ENCODE results near the gene TRAF7.

TRAF7 gene

GRCh38 chr16:2181952-2182351, 26.4 kb downstream of the TRAF7 start:
- H3K27ac Mint-ChIP-seq = peak overlapping the region in 1 of 2 donors; percentile 65
- no peaks in the 10 kb centered on the region for H3K36me3 Mint-ChIP-seq (ENCODE audit: insufficient read depth)
- H3K27me3 Mint-ChIP-seq = no peaks in the 10 kb centered on the region
- no peak overlapping the region for H3K4me3 Mint-ChIP-seq
- ATAC-seq (replicated peaks) (no peak), DNase-seq (no peak)
- peaks cover 5 to 8% of the 10 kb centered on the region in 2 donors for H3K4me1 Mint-ChIP-seq (ENCODE audit: low read depth in 2 of 2)
- H3K9me3 Mint-ChIP-seq = no peaks in the 10 kb centered on the region

- H3K4me1 Mint-ChIP-seq (ENCODE audit: low read depth in 2 of 2) = peaks cover 5 to 8% of the 10 kb centered on the region in 2 donors
- H3K4me3 Mint-ChIP-seq = no peak overlapping the region
- H3K27me3 Mint-ChIP-seq = no peaks in the 10 kb centered on the region
- no peak for ATAC-seq (replicated peaks)
- H3K27ac Mint-ChIP-seq = no peak overlapping the region
- no peaks in the 10 kb centered on the region for H3K36me3 Mint-ChIP-seq (ENCODE audit: insufficient read depth)
- H3K9me3 Mint-ChIP-seq = no peaks in the 10 kb centered on the region
- DNase-seq = no peak
Measured at GRCh38 chr16:2183671-2184070, 28.1 kb downstream of the TRAF7 start.

- Mint-ChIP-seq H3K9me3 (no peaks in the 10 kb centered on the region), H3K27me3 (no peaks in the 10 kb centered on the region), H3K4me1 (ENCODE audit: low read depth in 2 of 2) (peaks cover 5 to 8% of the 10 kb centered on the region in 2 donors), H3K27ac (no peak overlapping the region), H3K4me3 (no peak overlapping the region), H3K36me3 (ENCODE audit: insufficient read depth) (no peaks in the 10 kb centered on the region)
- ATAC-seq (replicated peaks) = no peak
- DNase-seq = no peak
Measured at GRCh38 chr16:2184346-2184745, 28.8 kb downstream of the TRAF7 start.

- H3K36me3 Mint-ChIP-seq (ENCODE audit: insufficient read depth) = no peaks in the 10 kb centered on the region
- H3K9me3 Mint-ChIP-seq = no peaks in the 10 kb centered on the region
- no peak overlapping the region for H3K4me3 Mint-ChIP-seq
- H3K27ac Mint-ChIP-seq = no peak overlapping the region
- H3K4me1 Mint-ChIP-seq (ENCODE audit: low read depth in 2 of 2) = peaks cover 5 to 8% of the 10 kb centered on the region in 2 donors
- DNase-seq (no peak), ATAC-seq (replicated peaks) (no peak)
- H3K27me3 Mint-ChIP-seq = no peaks in the 10 kb centered on the region
Measured at GRCh38 chr16:2184962-2185361, 29.4 kb downstream of the TRAF7 start.

GRCh38 chr16:2186064-2186463, 30.5 kb downstream of the TRAF7 start:
- no peak for ATAC-seq (replicated peaks)
- Mint-ChIP-seq H3K9me3 (no peaks in the 10 kb centered on the region), H3K27ac (peak overlapping the region in 1 of 2 donors; percentile 68), H3K4me1 (ENCODE audit: low read depth in 2 of 2) (peaks cover 5 to 8% of the 10 kb centered on the region in 2 donors), H3K36me3 (ENCODE audit: insufficient read depth) (no peaks in the 10 kb centered on the region), H3K4me3 (no peak overlapping the region), H3K27me3 (no peaks in the 10 kb centered on the region)
- no peak for DNase-seq

GRCh38 chr16:2186505-2186904, 30.9 kb downstream of the TRAF7 start:
- Mint-ChIP-seq H3K9me3 (no peaks in the 10 kb centered on the region), H3K27ac (no peak overlapping the region), H3K27me3 (no peaks in the 10 kb centered on the region), H3K36me3 (ENCODE audit: insufficient read depth) (no peaks in the 10 kb centered on the region), H3K4me3 (no peak overlapping the region), H3K4me1 (ENCODE audit: low read depth in 2 of 2) (peaks cover 5 to 8% of the 10 kb centered on the region in 2 donors)
- ATAC-seq (replicated peaks) (no peak), DNase-seq (no peak)

GRCh38 chr16:2187212-2187611, 31.6 kb downstream of the TRAF7 start:
- no peak overlapping the region for H3K27ac Mint-ChIP-seq
- H3K9me3 Mint-ChIP-seq = no peaks in the 10 kb centered on the region
- DNase-seq (no peak), ATAC-seq (replicated peaks) (no peak)
- H3K4me1 Mint-ChIP-seq (ENCODE audit: low read depth in 2 of 2) = peaks cover 3% of the 10 kb centered on the region in 2 donors
- no peak overlapping the region for H3K4me3 Mint-ChIP-seq
- no peaks in the 10 kb centered on the region for H3K36me3 Mint-ChIP-seq (ENCODE audit: insufficient read depth)
- H3K27me3 Mint-ChIP-seq = no peaks in the 10 kb centered on the region

GRCh38 chr16:2188395-2188794, 32.8 kb downstream of the TRAF7 start:
- no peak for DNase-seq
- Mint-ChIP-seq H3K27me3 (no peaks in the 10 kb centered on the region), H3K27ac (no peak overlapping the region)

GRCh38 chr16:2189252-2189893, 33.8 kb downstream of the TRAF7 start:
- DNase-seq (no peak), ATAC-seq (replicated peaks) (no peak)
- Mint-ChIP-seq H3K4me1 (ENCODE audit: low read depth in 2 of 2) (no peaks in the 10 kb centered on the region), H3K27ac (no peak overlapping the region), H3K27me3 (peaks cover 0 to 5% of the 10 kb centered on the region in 2 donors), H3K9me3 (no peaks in the 10 kb centered on the region), H3K36me3 (ENCODE audit: insufficient read depth) (no peaks in the 10 kb centered on the region), H3K4me3 (no peak overlapping the region)

More at GRCh38 chr16:2188395-2188794, 32.8 kb downstream of the TRAF7 start:
- no peak for ATAC-seq (replicated peaks)
- Mint-ChIP-seq H3K36me3 (ENCODE audit: insufficient read depth) (no peaks in the 10 kb centered on the region), H3K9me3 (no peaks in the 10 kb centered on the region), H3K4me3 (no peak overlapping the region), H3K4me1 (ENCODE audit: low read depth in 2 of 2) (no peaks in the 10 kb centered on the region)

GRCh38 chr16:2190002-2190658, 34.5 kb downstream of the TRAF7 start:
- ATAC-seq (replicated peaks) (no peak), DNase-seq (no peak)
- no peaks in the 10 kb centered on the region for H3K36me3 Mint-ChIP-seq (ENCODE audit: insufficient read depth)
- peaks cover 2 to 5% of the 10 kb centered on the region in 2 donors for H3K4me1 Mint-ChIP-seq (ENCODE audit: low read depth in 2 of 2)
- no peaks in the 10 kb centered on the region for H3K9me3 Mint-ChIP-seq
- no peak overlapping the region for H3K4me3 Mint-ChIP-seq
- H3K27me3 Mint-ChIP-seq = peaks cover 5 to 13% of the 10 kb centered on the region in 2 donors
- no peak overlapping the region for H3K27ac Mint-ChIP-seq

GRCh38 chr16:2190659-2191445, 35.3 kb downstream of the TRAF7 start:
- Mint-ChIP-seq H3K4me3 (no peak overlapping the region), H3K27me3 (peaks cover 7 to 16% of the 10 kb centered on the region in 2 donors), H3K36me3 (ENCODE audit: insufficient read depth) (no peaks in the 10 kb centered on the region), H3K27ac (no peak overlapping the region), H3K4me1 (ENCODE audit: low read depth in 2 of 2) (peaks cover 2 to 5% of the 10 kb centered on the region in 2 donors), H3K9me3 (no peaks in the 10 kb centered on the region)
- no peak for DNase-seq
- no peak for ATAC-seq (replicated peaks)

- H3K36me3 Mint-ChIP-seq (ENCODE audit: insufficient read depth) = no peaks in the 10 kb centered on the region
- no peaks in the 10 kb centered on the region for H3K9me3 Mint-ChIP-seq
- peaks cover 7 to 16% of the 10 kb centered on the region in 2 donors for H3K27me3 Mint-ChIP-seq
- no peak overlapping the region for H3K4me3 Mint-ChIP-seq
- no peak overlapping the region for H3K27ac Mint-ChIP-seq
- no peak for ATAC-seq (replicated peaks)
- no peak for DNase-seq
- H3K4me1 Mint-ChIP-seq (ENCODE audit: low read depth in 2 of 2) = peaks cover 2 to 5% of the 10 kb centered on the region in 2 donors
Measured at GRCh38 chr16:2191446-2191706, 35.8 kb downstream of the TRAF7 start.

- Mint-ChIP-seq H3K9me3 (no peaks in the 10 kb centered on the region), H3K27me3 (peaks cover 28 to 39% of the 10 kb centered on the region in 2 donors), H3K36me3 (ENCODE audit: insufficient read depth) (no peaks in the 10 kb centered on the region), H3K4me3 (peak overlapping the region in 1 of 2 donors; percentile 48), H3K4me1 (ENCODE audit: low read depth in 2 of 2) (peaks cover 2 to 5% of the 10 kb centered on the region in 2 donors), H3K27ac (no peak overlapping the region)
- DNase-seq = no peak
- ATAC-seq (replicated peaks) = no peak
Measured at GRCh38 chr16:2194166-2194834, 38.7 kb downstream of the TRAF7 start.
